IPS DF 4.7 (cell line): ENCODE measurements around the gene WDR49.

Experiments used
- DNase-seq: peaks from one replicate; pipeline ENCODE4 v3.0.0-alpha.2; 2013; ENCODE audit warnings: low spot score; ENCODE audit errors: extremely low read depth

WDR49 gene

DNA sequence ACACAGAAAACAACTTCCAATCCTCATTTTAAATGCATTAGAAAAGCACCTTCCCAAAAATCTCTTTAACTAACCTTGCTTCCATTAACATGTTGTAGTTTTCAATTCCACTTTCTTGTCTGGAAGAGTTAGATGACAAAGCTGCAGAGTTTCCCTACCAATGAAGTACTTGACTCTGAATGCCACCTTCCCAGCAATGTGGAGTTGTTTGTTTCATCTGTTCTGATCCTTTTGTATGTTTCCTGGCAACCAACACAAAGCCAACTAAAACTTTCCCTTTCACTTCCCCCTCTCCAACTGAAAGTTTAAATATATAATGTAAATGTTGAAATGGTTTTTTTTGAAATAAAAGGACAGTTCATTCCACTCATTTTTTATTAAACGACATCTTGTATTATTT lies at the start of gene WDR49:
Gene WDR49, minus strand, starts transcription at position 183 of the 400 bp plus-strand sequence. CDS start 517 bp downstream, outside the sequence.
- DNase-seq, result peak; percentile 85

GRCh38 chr3:167700926-167701325 lies 47.2 kb upstream of the WDR49 start:
- no peak for DNase-seq

- no peak for DNase-seq
These were observed 46.3 kb upstream of the WDR49 start for GRCh38 chr3:167700046-167700445.

DNA sequence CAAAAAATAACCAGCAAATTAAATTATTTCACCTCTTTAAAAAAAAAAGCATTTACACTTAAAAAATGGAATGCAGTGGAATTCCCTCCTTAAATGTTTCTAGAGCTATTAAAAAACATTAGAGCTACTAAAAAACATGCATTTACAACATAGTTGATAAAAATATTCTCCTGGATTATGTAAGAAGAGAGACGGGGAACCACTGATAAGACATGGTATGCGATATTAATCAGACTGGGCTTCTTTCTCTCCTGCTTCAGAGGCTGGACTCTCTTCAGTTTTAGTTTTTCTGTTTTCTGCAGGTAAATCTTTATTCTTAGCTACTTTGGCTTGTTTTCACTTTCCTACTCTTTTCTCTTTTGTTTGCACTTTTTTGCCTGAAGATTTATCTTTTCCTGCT lies 40.4 kb upstream of the WDR49 start:
- no peak for DNase-seq

DNA sequence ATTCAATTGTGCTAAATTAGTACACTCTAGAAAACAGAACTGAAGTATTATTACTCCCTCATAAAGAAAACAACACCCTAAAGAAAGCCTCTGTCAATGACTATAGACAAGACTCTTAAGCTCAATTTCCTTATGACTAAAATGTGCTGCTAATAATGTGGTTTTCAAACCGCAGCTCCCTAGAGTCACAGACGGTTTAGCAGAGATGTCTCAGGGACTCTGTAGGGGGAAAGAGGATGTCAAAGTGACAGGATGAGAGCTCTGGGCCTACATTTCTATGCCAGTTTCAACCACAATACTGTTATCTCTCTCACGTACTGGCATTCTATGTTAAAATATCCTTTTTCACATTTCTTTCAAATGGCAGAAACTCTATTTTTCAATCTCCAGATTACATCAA lies 37.6 kb upstream of the WDR49 start:
- no peak for DNase-seq

DNA sequence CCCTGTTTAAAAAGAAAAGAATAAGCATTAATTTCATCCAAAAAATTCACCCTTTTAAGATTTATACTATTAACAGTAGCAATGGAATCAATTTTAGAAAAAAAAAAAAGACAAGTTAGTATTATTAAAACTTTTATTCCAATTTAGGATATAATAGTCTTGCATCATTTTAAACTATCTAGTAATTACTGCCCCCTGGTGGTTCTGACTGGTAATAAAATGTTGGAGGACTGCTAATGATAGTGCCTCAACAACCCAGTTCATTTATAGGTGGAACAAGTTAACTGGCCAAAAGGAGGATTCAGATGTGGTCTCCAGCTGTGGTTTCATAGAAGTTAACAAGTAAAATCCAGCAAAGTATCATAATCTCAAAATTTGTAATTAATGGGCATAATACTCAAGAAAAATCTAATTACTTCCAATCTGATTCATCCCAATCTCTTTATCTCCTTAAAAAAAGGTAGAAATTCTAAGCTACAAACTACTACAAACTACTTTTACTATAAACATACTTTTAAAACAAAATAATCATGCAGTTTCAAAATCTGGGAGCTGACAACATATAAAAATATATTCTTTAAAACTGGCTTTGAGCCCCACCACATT lies 30.7 kb upstream of the WDR49 start:
- DNase-seq, result no peak

DNA sequence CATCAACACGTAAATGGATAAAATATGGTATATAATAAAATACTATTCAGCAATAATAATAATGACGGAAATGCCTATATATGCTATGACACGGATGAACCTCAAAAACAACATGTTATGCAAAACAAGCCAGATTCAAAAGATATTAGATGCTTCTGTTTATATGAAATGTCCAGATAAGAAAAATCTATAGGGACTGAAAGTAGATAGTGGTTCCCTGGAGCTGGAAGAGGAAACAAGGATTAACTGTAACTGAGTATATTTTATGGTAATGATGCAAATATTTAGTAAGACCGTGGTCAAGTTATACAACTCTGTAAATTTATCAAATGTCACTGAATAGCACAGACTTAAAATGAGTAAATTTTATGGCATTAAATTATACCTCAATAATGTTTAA lies 25.8 kb upstream of the WDR49 start:
- DNase-seq, result no peak

DNA sequence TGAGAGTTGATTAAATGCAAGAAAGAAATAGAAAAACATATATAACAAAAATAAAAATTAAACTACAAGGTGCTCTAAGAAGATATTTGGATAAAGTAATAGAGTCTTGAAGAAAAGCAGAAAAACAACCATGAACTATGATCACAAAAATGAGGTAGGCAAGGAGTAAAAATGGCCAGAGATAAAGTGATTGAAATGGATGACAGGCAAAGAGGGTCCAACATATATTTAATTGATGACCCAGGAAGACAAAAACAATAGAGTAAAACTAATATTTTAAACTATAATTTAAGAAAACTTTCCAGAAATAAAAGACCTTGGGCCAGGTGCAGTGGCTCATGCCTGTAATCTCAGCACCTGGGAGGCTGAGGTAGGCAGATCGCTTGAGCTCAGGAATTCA lies 22.1 kb upstream of the WDR49 start:
- DNase-seq, result no peak

DNA sequence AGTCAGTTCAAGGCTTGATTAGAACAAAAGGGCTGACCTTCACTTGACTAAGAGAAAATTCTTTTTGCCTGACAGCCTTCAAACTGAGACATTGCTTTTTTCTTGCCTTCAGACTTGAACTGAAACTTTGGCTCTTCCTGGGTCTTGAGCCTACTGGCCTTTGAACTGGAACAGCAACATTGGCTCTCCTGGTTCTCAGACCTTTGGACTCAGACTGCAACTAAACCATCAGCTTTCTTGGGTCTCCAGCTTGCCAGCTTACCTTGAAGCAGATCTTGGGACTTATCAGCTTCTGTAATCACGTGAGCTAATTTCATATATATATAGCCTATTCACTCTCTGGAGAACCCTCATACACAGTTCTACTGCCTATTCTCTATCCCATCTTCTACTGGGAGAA lies 19.5 kb upstream of the WDR49 start:
- DNase-seq, result no peak

DNA sequence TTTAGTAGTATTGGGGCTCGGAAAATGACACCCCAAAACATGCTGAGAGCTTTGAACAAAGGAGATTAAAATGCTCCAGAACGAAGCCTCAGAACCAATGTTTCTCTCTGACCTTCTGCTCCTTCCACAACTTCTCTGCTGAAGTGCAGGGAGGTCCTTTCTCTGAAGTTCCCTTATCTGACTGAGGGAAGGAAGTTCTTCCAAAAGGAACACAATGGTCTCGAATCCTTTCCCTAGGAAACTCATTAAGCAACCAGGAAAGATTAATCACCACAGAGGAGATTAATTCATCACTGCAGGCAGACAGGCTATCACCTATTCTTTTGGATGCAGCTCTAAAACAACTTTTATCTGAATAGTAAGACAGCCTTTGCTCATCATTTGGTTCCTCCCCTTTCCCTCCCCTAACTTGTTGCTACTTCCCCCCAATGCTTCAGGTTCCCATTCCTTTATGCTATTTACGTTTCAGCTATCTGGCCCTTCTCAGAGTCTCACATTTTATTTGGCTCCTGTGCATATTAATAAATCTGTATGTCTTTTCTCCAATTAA lies 18.2 kb upstream of the WDR49 start:
- DNase-seq, result no peak

GRCh38 chr3:167669699-167670098 lies 16.0 kb upstream of the WDR49 start:
- DNase-seq, result no peak

DNA sequence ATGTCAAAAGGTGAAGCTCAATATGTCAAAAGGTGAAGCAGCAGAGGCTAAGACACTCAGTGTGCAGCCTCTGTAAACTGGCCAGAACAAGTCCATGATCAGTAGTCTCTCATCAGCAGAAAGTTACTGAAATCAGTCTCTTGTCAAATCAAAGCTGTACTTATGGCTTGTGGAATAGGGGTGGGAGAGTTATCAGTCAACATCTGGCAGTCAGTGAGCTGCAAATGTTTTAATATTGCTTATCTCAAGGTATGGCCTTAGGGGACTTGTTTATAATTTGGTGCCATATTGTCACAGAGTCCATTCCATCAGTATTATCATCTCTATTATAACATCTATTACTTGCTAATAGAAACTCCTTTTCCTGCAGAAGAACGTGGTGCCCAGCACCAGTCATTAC lies 14.9 kb upstream of the WDR49 start:
- DNase-seq, result no peak

DNA sequence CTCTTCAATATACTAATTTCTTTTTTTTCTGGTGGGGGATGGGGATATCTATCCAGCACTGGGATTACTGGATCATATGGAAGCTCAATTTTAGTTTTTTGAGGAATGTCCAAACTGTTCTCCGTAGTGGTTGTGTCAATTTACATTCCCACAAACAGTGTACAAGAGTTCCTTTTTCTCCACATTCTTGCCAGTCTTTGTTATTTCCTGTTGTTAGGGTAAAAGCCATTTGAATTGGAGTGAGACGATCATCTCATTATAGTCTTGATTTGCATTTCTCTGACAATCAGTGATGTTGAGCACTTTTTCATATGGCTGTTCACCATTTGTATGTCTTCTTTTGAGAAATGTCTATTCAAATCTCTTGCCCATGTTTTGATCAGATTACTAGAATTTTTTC lies 12.8 kb upstream of the WDR49 start:
- no peak for DNase-seq

GRCh38 chr3:167662919-167663400 lies 9.2 kb upstream of the WDR49 start:
- DNase-seq, result no peak

GRCh38 chr3:167657684-167658225 lies 4.0 kb upstream of the WDR49 start:
- DNase-seq, result no peak

GRCh38 chr3:167656821-167657220 lies 3.1 kb upstream of the WDR49 start:
- no peak for DNase-seq

GRCh38 chr3:167653155-167653554 lies 587 bp downstream of the WDR49 start:
- DNase-seq, result no peak

GRCh38 chr3:167651826-167652225 lies 1.9 kb downstream of the WDR49 start:
- no peak for DNase-seq

DNA sequence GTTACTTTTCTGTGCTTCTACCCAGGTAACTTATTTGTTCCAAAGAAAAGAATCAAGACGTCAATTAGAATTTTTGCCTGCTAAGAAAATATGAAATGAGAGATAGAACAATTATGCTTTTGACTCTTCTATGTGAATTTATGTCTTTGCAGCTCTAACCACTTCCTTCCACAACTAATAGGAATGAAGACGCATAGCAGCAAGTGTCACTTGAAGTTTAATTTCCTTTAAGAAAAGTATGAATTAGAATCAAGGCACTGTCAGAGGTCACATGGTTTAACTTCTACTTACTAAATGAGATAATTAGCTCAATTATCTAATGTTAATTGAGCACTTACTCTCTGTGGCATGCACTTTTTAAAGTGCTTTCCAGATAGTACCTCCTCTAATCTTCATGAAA lies 3.3 kb downstream of the WDR49 start:
- no peak for DNase-seq

DNA sequence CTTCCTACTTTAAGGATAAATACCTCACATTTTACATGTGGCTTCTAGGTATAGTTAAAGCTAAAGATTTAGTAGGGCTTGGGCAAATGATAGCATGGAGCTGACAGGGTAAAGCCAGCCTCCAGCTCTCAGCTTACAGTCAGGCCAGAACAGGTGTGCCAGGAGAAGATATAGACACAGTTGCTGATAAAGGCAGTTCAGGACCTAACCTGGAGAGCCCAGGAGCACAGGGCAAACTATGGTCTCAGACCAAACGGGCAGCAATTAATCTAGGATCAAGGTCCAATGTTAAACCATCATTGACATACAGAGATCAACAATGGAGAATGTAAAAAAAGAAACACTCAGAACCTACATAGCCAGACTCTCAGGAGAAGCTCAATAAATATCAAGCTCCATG lies 4.0 kb downstream of the WDR49 start:
- no peak for DNase-seq

GRCh38 chr3:167644611-167645010 lies 9.1 kb downstream of the WDR49 start:
- no peak for DNase-seq

DNA sequence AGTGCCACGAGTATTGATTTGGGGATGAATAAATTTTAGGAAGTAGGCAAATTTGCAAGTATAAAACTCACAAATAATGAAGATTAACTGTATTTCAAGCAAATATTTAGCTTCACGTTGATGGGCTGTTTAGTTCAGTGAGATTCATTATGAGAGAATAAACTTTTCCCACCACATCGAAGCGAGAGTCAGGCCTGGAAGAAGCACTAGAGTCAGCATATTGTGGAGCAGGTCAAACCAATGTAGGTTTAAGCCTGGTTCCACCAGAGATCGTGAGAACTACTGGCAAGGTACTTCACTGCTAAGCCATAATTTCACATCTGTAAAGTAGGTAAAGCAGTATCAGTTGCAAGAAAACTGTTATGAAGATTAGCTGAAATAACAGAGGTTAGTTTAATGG lies 22.3 kb downstream of the WDR49 start:
- DNase-seq, result no peak

GRCh38 chr3:167626490-167626889 lies 27.3 kb downstream of the WDR49 start:
- no peak for DNase-seq
